ENCODE data around the gene FCHSD2. TPM values are rescaled to one million over a fixed set of nuclear protein-coding genes. Genes with fewer than 3 reads are reported as not detected.

The FCHSD2 gene
- total and polyA plus RNA-seq, 9 of the 15 experiments (the other 6 are each of a cell fraction or from before 2014, with no cell fraction given) = 1.8 to 14.7 (median 6.4) TPM

GRCh38 chr11:72787216-72788104 is 354.7 kb downstream of the FCHSD2 start (continued):
- TF ChIP-seq ZNF263 (CRISPR knock-in tag; IDR thresholded peaks at IDR 0.05; ENCODE audit: borderline replicate concordance) (peak; percentile 12; the same call in 1 of the 2 replicates), ESRRA (IDR thresholded peaks at IDR 0.05; ENCODE audit: borderline replicate concordance, low read depth) (peak; percentile 40; the same call in 1 of the 2 replicates), KLF13 (tag; IDR thresholded peaks at IDR 0.05; ENCODE audit: borderline replicate concordance, low read depth) (peak; percentile 61; the same call in 1 of the 2 replicates), MXI1 (IDR thresholded peaks at IDR 0.05; ENCODE audit: low read depth, low read length) (no peak), NONO (IDR thresholded peaks at IDR 0.05; ENCODE audit: low read depth in 2 of 2, low read length in 1 of 2) (no peak), HDGF (IDR thresholded peaks at IDR 0.05) (no peak), UBTF (IDR thresholded peaks at IDR 0.05; ENCODE audit: borderline replicate concordance in 1 of 2, low read depth in 2 of 2, low read length in 2 of 2) (no peak), NR2C1 (IDR thresholded peaks at IDR 0.05) (no peak; the same call in 1 of the 2 replicates), NR2C1 (tag; IDR thresholded peaks at IDR 0.05) (peak; percentile 66; the same call in 1 of the 2 replicates), TAF1 (IDR thresholded peaks at IDR 0.05; ENCODE audit: control insufficient read depth, extremely low read depth, insufficient read depth, low read length, severe bottlenecking) (peak; percentile 44), ARID1B (IDR thresholded peaks at IDR 0.05) (0 out of 2 replicates have a peak, but pooled peaks have one; percentile 23)
- TF ChIP-seq, protein P1, sequence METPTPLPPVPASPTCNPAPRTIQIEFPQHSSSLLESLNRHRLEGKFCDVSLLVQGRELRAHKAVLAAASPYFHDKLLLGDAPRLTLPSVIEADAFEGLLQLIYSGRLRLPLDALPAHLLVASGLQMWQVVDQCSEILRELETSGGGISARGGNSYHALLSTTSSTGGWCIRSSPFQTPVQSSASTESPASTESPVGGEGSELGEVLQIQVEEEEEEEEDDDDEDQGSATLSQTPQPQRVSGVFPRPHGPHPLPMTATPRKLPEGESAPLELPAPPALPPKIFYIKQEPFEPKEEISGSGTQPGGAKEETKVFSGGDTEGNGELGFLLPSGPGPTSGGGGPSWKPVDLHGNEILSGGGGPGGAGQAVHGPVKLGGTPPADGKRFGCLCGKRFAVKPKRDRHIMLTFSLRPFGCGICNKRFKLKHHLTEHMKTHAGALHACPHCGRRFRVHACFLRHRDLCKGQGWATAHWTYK (CRISPR knock-in tag; IDR thresholded peaks at IDR 0.05) = 0 out of 2 replicates have a peak, but pooled peaks have one; percentile 47
- TF ChIP-seq, protein P2, sequence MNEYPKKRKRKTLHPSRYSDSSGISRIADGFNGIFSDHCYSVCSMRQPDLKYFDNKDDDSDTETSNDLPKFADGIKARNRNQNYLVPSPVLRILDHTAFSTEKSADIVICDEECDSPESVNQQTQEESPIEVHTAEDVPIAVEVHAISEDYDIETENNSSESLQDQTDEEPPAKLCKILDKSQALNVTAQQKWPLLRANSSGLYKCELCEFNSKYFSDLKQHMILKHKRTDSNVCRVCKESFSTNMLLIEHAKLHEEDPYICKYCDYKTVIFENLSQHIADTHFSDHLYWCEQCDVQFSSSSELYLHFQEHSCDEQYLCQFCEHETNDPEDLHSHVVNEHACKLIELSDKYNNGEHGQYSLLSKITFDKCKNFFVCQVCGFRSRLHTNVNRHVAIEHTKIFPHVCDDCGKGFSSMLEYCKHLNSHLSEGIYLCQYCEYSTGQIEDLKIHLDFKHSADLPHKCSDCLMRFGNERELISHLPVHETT (CRISPR knock-in tag; conservative IDR thresholded peaks at IDR 0.05 in 1 of 2, IDR thresholded peaks at IDR 0.05 in 1 of 2) = 0 out of 4 replicates have a peak, but pooled peaks of 1 of the 2 experiments have one; percentile 13
- TF ChIP-seq, protein P3, sequence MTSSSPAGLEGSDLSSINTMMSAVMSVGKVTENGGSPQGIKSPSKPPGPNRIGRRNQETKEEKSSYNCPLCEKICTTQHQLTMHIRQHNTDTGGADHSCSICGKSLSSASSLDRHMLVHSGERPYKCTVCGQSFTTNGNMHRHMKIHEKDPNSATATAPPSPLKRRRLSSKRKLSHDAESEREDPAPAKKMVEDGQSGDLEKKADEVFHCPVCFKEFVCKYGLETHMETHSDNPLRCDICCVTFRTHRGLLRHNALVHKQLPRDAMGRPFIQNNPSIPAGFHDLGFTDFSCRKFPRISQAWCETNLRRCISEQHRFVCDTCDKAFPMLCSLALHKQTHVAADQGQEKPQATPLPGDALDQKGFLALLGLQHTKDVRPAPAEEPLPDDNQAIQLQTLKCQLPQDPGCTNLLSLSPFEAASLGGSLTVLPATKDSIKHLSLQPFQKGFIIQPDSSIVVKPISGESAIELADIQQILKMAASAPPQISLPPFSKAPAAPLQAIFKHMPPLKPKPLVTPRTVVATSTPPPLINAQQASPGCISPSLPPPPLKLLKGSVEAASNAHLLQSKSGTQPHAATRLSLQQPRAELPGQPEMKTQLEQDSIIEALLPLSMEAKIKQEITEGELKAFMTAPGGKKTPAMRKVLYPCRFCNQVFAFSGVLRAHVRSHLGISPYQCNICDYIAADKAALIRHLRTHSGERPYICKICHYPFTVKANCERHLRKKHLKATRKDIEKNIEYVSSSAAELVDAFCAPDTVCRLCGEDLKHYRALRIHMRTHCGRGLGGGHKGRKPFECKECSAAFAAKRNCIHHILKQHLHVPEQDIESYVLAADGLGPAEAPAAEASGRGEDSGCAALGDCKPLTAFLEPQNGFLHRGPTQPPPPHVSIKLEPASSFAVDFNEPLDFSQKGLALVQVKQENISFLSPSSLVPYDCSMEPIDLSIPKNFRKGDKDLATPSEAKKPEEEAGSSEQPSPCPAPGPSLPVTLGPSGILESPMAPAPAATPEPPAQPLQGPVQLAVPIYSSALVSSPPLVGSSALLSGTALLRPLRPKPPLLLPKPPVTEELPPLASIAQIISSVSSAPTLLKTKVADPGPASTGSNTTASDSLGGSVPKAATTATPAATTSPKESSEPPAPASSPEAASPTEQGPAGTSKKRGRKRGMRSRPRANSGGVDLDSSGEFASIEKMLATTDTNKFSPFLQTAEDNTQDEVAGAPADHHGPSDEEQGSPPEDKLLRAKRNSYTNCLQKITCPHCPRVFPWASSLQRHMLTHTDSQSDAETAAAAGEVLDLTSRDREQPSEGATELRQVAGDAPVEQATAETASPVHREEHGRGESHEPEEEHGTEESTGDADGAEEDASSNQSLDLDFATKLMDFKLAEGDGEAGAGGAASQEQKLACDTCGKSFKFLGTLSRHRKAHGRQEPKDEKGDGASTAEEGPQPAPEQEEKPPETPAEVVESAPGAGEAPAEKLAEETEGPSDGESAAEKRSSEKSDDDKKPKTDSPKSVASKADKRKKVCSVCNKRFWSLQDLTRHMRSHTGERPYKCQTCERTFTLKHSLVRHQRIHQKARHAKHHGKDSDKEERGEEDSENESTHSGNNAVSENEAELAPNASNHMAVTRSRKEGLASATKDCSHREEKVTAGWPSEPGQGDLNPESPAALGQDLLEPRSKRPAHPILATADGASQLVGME (CRISPR knock-in tag; IDR thresholded peaks at IDR 0.05) = no peak

Data from K562 (cell line).